Measurements from ENCODE around the gene MBNL2.

GRCh38 chr13:97263160-97263559 lies 41.0 kb downstream of the MBNL2 start:
- TF ChIP-seq CTCF (IDR thresholded peaks at IDR 0.05; ENCODE audit: poor library complexity) (no peak), EZH2 (IDR thresholded peaks at IDR 0.05; ENCODE audit: borderline replicate concordance) (no peak)
